Hepatocyte (in vitro differentiated cells): ENCODE results near the gene BIVM. TPM values are rescaled to one million over a fixed set of nuclear protein-coding genes. Genes with fewer than 3 reads are reported as not detected.

Experiments used
- DNase-seq: peaks from one replicate; pipeline ENCODE4 v3.0.0-alpha.2; 2016; ENCODE audit warnings: low spot score
- H2AFZ ChIP-seq: fragments of 200-600 bp; sonication (generic); 2 replicates; pipeline ENCODE4 v1.6.0; 2016; ENCODE audit warnings: antibody characterized with exemption, mild to moderate bottlenecking
- H3K27ac ChIP-seq: fragments of 200-600 bp; sonication (generic); 2 replicates; pipeline ENCODE4 v1.5.1; 2016; ENCODE audit warnings: mild to moderate bottlenecking
- H3K27me3 ChIP-seq: fragments of 200-600 bp; sonication (generic); 2 replicates; pipeline ENCODE4 v1.6.1; 2016
- H3K36me3 ChIP-seq: fragments of 200-600 bp; sonication (generic); replicated peaks from 2 replicates; pipeline ENCODE4 v1.5.1; 2016; ENCODE audit warnings: low read depth; ENCODE audit not compliant: insufficient read depth
- H3K4me1 ChIP-seq: fragments of 200-600 bp; sonication (generic); 2 replicates; pipeline ENCODE4 v1.5.1; 2016; ENCODE audit warnings: mild to moderate bottlenecking, moderate library complexity; ENCODE audit not compliant: insufficient read depth
- H3K4me2 ChIP-seq: fragments of 200-600 bp; sonication (generic); 2 replicates; pipeline ENCODE4 v1.6.0; 2016
- H3K4me3 ChIP-seq: fragments of 200-600 bp; sonication (generic); 2 replicates; pipeline ENCODE4 v1.5.1; 2016; ENCODE audit warnings: mild to moderate bottlenecking
- H3K79me2 ChIP-seq: fragments of 200-600 bp; sonication (generic); 2 replicates; pipeline ENCODE4 v1.6.0; 2017; ENCODE audit warnings: mild to moderate bottlenecking
- H3K9me2 ChIP-seq: fragments of 200-600 bp; sonication (generic); replicated peaks from 2 replicates; pipeline ENCODE4 v1.6.0; 2017; ENCODE audit warnings: mild to moderate bottlenecking; ENCODE audit not compliant: insufficient read depth
- H3K9me3 ChIP-seq: fragments of 200-600 bp; sonication (generic); 2 replicates; pipeline ENCODE4 v1.5.1; 2016; ENCODE audit warnings: low read depth, mild to moderate bottlenecking
- H4K20me1 ChIP-seq: fragments of 200-600 bp; sonication (generic); 2 replicates; pipeline ENCODE4 v1.6.0; 2016; ENCODE audit warnings: mild to moderate bottlenecking; ENCODE audit not compliant: insufficient read depth, poor library complexity, severe bottlenecking
- EZH2 ChIP-seq: fragments of 200-600 bp; sonication (generic); IDR thresholded peaks from 2 replicates; pipeline ENCODE4 v1.6.1; 2016; ENCODE audit warnings: antibody characterized with exemption, mild to moderate bottlenecking, borderline replicate concordance
- EZH2phosphoT487 ChIP-seq: fragments of 200-600 bp; sonication (generic); IDR thresholded peaks from one replicate; pipeline ENCODE4 v1.6.1; 2018; ENCODE audit warnings: antibody characterized with exemption, mild to moderate bottlenecking, low read depth, moderate library complexity; ENCODE audit not compliant: unreplicated experiment, severe bottlenecking
- WGBS: methylation state at CpG from one replicate; pipeline ENCODE4 v1.1.6; 2016; ENCODE audit warnings: low lambda C conversion rate; ENCODE audit errors: missing lambda C conversion rate; 5-methylcytosine and 5-hydroxymethylcytosine counted together
- polyA plus RNA-seq: library from polyadenylated mRNA; unstranded; fragments of >200 nt; fragmentation: Nextera tagmentation; extraction: Ambion mirVana; gene quantifications from 2 replicates; pipeline ENCODE4 v1.2.1, GENCODE V29; 2016
- total RNA-seq: library from RNA; depleted of rRNA; stranded (reverse); fragments of >200 nt; gene quantifications from 2 replicates; pipeline ENCODE4 v1.2.3, GENCODE V29; 2014
- TF ChIP-seq, protein P1 (sequence below): fragments of 200-600 bp; sonication (generic); IDR thresholded peaks from 2 replicates; pipeline ENCODE4 v1.5.1; 2016; ENCODE audit warnings: antibody characterized with exemption, mild to moderate bottlenecking; ENCODE audit not compliant: poor library complexity

Gene BIVM
- total and polyA plus RNA-seq, 2 experiments from 2014 or later, result 10.7 to 33.5 TPM

DNA sequence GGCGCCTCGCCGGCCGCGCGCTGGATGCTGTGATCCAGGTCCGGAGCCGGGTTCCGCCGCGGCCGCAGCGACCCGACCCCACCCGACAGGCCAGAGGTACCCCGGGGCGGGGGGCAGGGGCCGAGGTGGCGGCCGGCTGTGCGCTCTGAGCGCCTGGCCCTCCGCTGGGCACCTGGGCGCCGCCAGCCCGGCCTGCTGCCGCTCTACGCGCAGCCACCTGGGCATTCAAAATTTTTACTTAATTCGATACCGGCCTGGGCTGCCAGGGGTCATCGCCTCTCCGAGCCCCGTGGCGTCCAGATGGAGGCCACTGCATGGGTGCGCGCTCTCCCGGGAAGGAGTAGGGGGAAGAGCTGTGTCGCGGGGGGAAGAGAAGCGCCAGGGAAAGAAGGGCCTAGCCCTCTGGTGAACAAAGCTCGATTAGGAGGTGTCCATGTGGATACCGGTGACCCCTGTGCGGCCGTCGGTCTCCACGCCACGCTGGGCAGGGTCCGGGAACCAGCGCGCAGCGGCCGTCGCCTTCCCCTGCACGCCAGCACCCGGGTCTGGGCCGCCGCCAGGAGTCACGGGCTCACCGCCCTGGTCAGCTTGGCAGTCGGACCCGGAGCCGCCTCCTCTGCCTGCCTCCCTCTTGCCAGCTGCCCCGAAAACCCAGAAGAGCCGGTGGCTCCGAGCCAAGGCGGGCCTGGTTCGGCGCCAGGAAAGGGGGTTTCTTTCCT is 666 bp downstream of the BIVM start:
- DNase-seq, result peak; percentile 43
- H3K9me2 ChIP-seq, result no peaks in the 10 kb centered on the region
- TF ChIP-seq EZH2 (no peak), EZH2phosphoT487 (no peak)
- TF ChIP-seq, protein P1, sequence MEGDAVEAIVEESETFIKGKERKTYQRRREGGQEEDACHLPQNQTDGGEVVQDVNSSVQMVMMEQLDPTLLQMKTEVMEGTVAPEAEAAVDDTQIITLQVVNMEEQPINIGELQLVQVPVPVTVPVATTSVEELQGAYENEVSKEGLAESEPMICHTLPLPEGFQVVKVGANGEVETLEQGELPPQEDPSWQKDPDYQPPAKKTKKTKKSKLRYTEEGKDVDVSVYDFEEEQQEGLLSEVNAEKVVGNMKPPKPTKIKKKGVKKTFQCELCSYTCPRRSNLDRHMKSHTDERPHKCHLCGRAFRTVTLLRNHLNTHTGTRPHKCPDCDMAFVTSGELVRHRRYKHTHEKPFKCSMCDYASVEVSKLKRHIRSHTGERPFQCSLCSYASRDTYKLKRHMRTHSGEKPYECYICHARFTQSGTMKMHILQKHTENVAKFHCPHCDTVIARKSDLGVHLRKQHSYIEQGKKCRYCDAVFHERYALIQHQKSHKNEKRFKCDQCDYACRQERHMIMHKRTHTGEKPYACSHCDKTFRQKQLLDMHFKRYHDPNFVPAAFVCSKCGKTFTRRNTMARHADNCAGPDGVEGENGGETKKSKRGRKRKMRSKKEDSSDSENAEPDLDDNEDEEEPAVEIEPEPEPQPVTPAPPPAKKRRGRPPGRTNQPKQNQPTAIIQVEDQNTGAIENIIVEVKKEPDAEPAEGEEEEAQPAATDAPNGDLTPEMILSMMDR, result no peak
- WGBS, result 3% methylated on average over 47 of the region's 69 CpGs
- peak overlapping the region; percentile 87 for H3K27ac ChIP-seq
- H3K9me3 ChIP-seq, result no peaks in the 10 kb centered on the region
- H3K79me2 ChIP-seq, result peaks cover 52% of the 10 kb centered on the region
- peak overlapping the region; percentile 91 for H3K4me2 ChIP-seq
- no peaks in the 10 kb centered on the region for H3K27me3 ChIP-seq
- peaks cover 7% of the 10 kb centered on the region for H3K4me1 ChIP-seq
- H3K4me3 ChIP-seq, result peak overlapping the region; percentile 65
- peak overlapping the region; percentile 81 for H2AFZ ChIP-seq
- no peaks in the 10 kb centered on the region for H3K36me3 ChIP-seq
- H4K20me1 ChIP-seq, result no peaks in the 10 kb centered on the region

DNA sequence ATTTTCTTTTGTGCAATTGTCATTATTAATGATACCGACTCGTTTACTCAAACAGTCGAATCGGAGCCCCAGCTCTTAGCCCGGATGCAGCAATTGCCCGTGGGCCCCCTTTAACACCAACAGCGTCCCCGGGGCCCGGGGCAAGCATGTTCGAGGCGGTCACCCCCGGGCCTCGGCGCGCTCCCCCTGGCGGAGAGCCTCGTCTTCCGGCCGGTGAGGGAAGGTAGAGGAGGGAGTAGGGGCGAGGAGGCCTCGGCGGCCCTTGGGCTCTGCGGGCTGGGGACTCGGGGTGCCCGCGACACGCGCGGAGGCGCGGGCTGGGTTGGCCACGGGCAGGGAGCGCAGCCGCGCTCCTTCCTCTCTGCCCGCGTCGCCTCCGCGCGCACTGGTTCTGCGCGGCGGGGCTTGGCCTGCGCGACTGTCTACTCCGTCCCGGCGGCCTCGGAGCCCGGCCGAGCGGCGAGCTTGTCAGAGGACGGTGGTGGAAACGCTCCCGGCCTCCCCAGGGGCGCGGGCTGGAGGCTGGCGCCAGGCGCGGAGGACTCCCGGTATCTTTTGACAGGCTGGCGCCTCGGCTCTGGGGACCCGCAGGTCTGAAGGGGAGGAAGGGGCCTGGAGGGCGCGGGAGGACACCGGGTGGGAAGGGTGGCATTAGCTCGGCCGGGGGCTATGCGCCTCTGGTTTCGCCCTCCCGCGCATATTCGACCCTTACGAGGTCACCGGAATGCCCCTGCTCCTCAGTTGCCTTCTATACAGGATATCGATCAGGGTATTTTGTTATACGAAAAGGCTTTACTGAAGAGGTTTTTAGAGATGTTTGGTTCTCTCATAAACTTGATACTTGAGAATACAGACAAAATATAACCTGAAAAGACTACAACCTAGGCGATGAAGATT is 1.5 kb downstream of the BIVM start:
- Histone ChIP-seq H3K9me2 (no peaks in the 10 kb centered on the region), H3K27ac (peak overlapping the region; percentile 87), H3K9me3 (no peaks in the 10 kb centered on the region), H3K4me1 (peaks cover 7% of the 10 kb centered on the region), H3K79me2 (peaks cover 61% of the 10 kb centered on the region), H4K20me1 (no peaks in the 10 kb centered on the region), H2AFZ (peak overlapping the region; percentile 81), H3K4me3 (peak overlapping the region; percentile 65), H3K27me3 (no peaks in the 10 kb centered on the region), H3K36me3 (no peaks in the 10 kb centered on the region), H3K4me2 (peak overlapping the region; percentile 91)
- 7% methylated on average over 34 of the region's 81 CpGs for WGBS
- DNase-seq, result peak; percentile 89
- TF ChIP-seq, protein P1, result peak; percentile 73
- TF ChIP-seq EZH2phosphoT487, result no peak

DNA sequence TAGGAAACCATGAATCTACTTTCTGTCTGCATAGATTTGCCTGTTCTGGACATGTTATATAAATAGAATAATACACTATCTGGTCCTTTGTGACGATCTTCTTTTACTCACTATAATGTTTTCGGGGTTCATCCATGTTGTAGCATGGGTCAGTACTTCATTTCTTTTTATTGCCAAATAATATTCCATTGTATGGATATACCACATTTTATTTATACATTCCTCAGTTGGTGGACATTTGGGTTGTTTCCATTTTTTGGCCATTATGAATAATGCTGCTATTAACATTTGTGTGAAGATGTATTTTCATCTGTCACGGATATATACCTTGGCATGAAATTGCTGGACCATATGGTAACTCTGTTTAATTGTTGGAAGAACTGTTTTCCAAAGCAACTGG is 6.8 kb downstream of the BIVM start:
- Histone ChIP-seq H3K27me3 (no peaks in the 10 kb centered on the region), H3K4me1 (peaks cover 7% of the 10 kb centered on the region), H3K9me2 (no peaks in the 10 kb centered on the region), H3K79me2 (peaks cover 81% of the 10 kb centered on the region), H3K36me3 (no peaks in the 10 kb centered on the region), H3K4me3 (no peak overlapping the region), H4K20me1 (no peaks in the 10 kb centered on the region), H3K27ac (no peak overlapping the region), H3K4me2 (no peak overlapping the region), H3K9me3 (peaks cover 5% of the 10 kb centered on the region), H2AFZ (no peak overlapping the region)
- TF ChIP-seq, protein P1, result no peak
- TF ChIP-seq EZH2 (no peak), EZH2phosphoT487 (no peak)
- no peak for DNase-seq
- WGBS, result 97% methylated on average over 3 of the region's 3 CpGs
